Activated CD4-positive, alpha-beta memory T cell treated with anti-CD3 and anti-CD28 coated beads for 36 hours (primary cell): Measurements from ENCODE around the gene GPR35. TPM values are rescaled to one million over a fixed set of nuclear protein-coding genes. Genes with fewer than 3 reads are reported as not detected.

Experiments used
- CTCF ChIA-PET: fragments of 350-600 bp; sonication (Branson Sonifier 250); formaldehyde crosslinking; loops from one replicate; lab custom pipeline; 2021; ENCODE audit warnings: antibody characterized with exemption, inconsistent platforms; lab: Charles Lee
- POLR2A ChIA-PET: fragments of 350-600 bp; sonication (Branson Sonifier 250); formaldehyde crosslinking; loops from one replicate; lab custom pipeline; 2021; ENCODE audit warnings: antibody characterized with exemption; lab: Charles Lee
- DNase-seq: peaks from one replicate; pipeline ENCODE4 v3.0.0-alpha.2; 2020
- H3K27ac Mint-ChIP-seq: one replicate; pipeline ENCODE4 v1.8.0; 2021; ENCODE audit warnings: mixed read lengths
- H3K27me3 Mint-ChIP-seq: one replicate; pipeline ENCODE4 v1.8.0; 2021; ENCODE audit warnings: mixed read lengths
- H3K36me3 Mint-ChIP-seq: one replicate; pipeline ENCODE4 v1.8.0; 2021; ENCODE audit warnings: mixed read lengths
- H3K4me1 Mint-ChIP-seq: one replicate; pipeline ENCODE4 v1.8.0; 2021; ENCODE audit warnings: low read depth, mixed read lengths
- H3K4me3 Mint-ChIP-seq: one replicate; pipeline ENCODE4 v1.8.0; 2021; ENCODE audit warnings: mild to moderate bottlenecking, mixed read lengths
- H3K9me3 Mint-ChIP-seq: one replicate; pipeline ENCODE4 v1.8.0; 2021; ENCODE audit warnings: mixed read lengths
- intact Hi-C: fragments of 100-400 bp; cut with micrococcal nuclease; formaldehyde crosslinking; loops from one replicate; pipeline ENCODE4 v1.15.1; 2023
- total RNA-seq, 2 experiments: library from RNA; stranded (reverse); gene quantifications; one replicate each; pipeline ENCODE4 v1.2.3, GENCODE V29; 2021

GPR35 gene
- total RNA-seq, 2 experiments from 2014 or later = 3.4 to 4.7 TPM

GRCh38 chr2:240597419-240598181, 27.7 kb upstream of the GPR35 start:
- no peak for DNase-seq
- ChIA-PET CTCF (no interaction called here), POLR2A (no interaction called here)
- Mint-ChIP-seq H3K4me3 (no peak overlapping the region), H3K27ac (no peak overlapping the region), H3K36me3 (peaks cover 2% of the 10 kb centered on the region), H3K27me3 (no peaks in the 10 kb centered on the region), H3K4me1 (no peaks in the 10 kb centered on the region), H3K9me3 (no peaks in the 10 kb centered on the region)
- intact Hi-C loops = no loop called here

- H3K9me3 Mint-ChIP-seq = no peaks in the 10 kb centered on the region
- ChIA-PET CTCF (no interaction called here), POLR2A (no interaction called here)
- H3K4me1 Mint-ChIP-seq = no peaks in the 10 kb centered on the region
- H3K36me3 Mint-ChIP-seq = peaks cover 2% of the 10 kb centered on the region
- DNase-seq = no peak
- no peaks in the 10 kb centered on the region for H3K27me3 Mint-ChIP-seq
- intact Hi-C loops = no loop called here
- no peak overlapping the region for H3K4me3 Mint-ChIP-seq
- no peak overlapping the region for H3K27ac Mint-ChIP-seq
Observed at GRCh38 chr2:240598311-240598911, 26.9 kb upstream of the GPR35 start.

- Mint-ChIP-seq H3K4me1 (no peaks in the 10 kb centered on the region), H3K27ac (no peak overlapping the region), H3K27me3 (no peaks in the 10 kb centered on the region), H3K36me3 (peaks cover 2% of the 10 kb centered on the region), H3K9me3 (no peaks in the 10 kb centered on the region), H3K4me3 (no peak overlapping the region)
- POLR2A ChIA-PET = no interaction called here
- intact Hi-C loops = no loop called here
- CTCF ChIA-PET = no interaction called here
- no peak for DNase-seq
Observed at GRCh38 chr2:240599141-240599583, 26.1 kb upstream of the GPR35 start.

GRCh38 chr2:240600451-240600961, 24.8 kb upstream of the GPR35 start:
- Mint-ChIP-seq H3K27me3 (no peaks in the 10 kb centered on the region), H3K4me1 (no peaks in the 10 kb centered on the region), H3K36me3 (peaks cover 2% of the 10 kb centered on the region), H3K27ac (no peak overlapping the region), H3K4me3 (no peak overlapping the region), H3K9me3 (no peaks in the 10 kb centered on the region)
- intact Hi-C loops = no loop called here
- no peak for DNase-seq
- CTCF ChIA-PET = no interaction called here
- POLR2A ChIA-PET = no interaction called here

- CTCF ChIA-PET = no interaction called here
- Mint-ChIP-seq H3K4me1 (no peaks in the 10 kb centered on the region), H3K36me3 (peaks cover 2% of the 10 kb centered on the region), H3K9me3 (no peaks in the 10 kb centered on the region), H3K27me3 (no peaks in the 10 kb centered on the region), H3K27ac (no peak overlapping the region), H3K4me3 (no peak overlapping the region)
- DNase-seq = no peak
- intact Hi-C loops = no loop called here
- POLR2A ChIA-PET = no interaction called here
Observed at GRCh38 chr2:240601061-240601830, 24.0 kb upstream of the GPR35 start.

- no peaks in the 10 kb centered on the region for H3K27me3 Mint-ChIP-seq
- intact Hi-C loops = no loop called here
- no peak overlapping the region for H3K4me3 Mint-ChIP-seq
- ChIA-PET POLR2A (no interaction called here), CTCF (no interaction called here)
- H3K27ac Mint-ChIP-seq = no peak overlapping the region
- peaks cover 2% of the 10 kb centered on the region for H3K36me3 Mint-ChIP-seq
- DNase-seq = no peak
- H3K9me3 Mint-ChIP-seq = no peaks in the 10 kb centered on the region
- no peaks in the 10 kb centered on the region for H3K4me1 Mint-ChIP-seq
Observed at GRCh38 chr2:240601831-240602160, 23.5 kb upstream of the GPR35 start.

GRCh38 chr2:240602266-240603050, 22.8 kb upstream of the GPR35 start:
- H3K9me3 Mint-ChIP-seq = no peaks in the 10 kb centered on the region
- intact Hi-C loops = no loop called here
- H3K36me3 Mint-ChIP-seq = peaks cover 2% of the 10 kb centered on the region
- H3K4me1 Mint-ChIP-seq = no peaks in the 10 kb centered on the region
- no peak overlapping the region for H3K4me3 Mint-ChIP-seq
- no peak overlapping the region for H3K27ac Mint-ChIP-seq
- POLR2A ChIA-PET = no interaction called here
- DNase-seq = no peak
- CTCF ChIA-PET = no interaction called here
- no peaks in the 10 kb centered on the region for H3K27me3 Mint-ChIP-seq

- Mint-ChIP-seq H3K27me3 (no peaks in the 10 kb centered on the region), H3K4me1 (no peaks in the 10 kb centered on the region), H3K27ac (no peak overlapping the region), H3K4me3 (no peak overlapping the region), H3K9me3 (no peaks in the 10 kb centered on the region), H3K36me3 (peaks cover 2% of the 10 kb centered on the region)
- DNase-seq = no peak
- ChIA-PET CTCF (no interaction called here), POLR2A (no interaction called here)
- intact Hi-C loops = no loop called here
Observed at GRCh38 chr2:240603081-240603835, 22.0 kb upstream of the GPR35 start.

- H3K36me3 Mint-ChIP-seq = peaks cover 2% of the 10 kb centered on the region
- H3K9me3 Mint-ChIP-seq = no peaks in the 10 kb centered on the region
- H3K4me3 Mint-ChIP-seq = no peak overlapping the region
- ChIA-PET CTCF (no interaction called here), POLR2A (no interaction called here)
- H3K27ac Mint-ChIP-seq = no peak overlapping the region
- peaks cover under 1% of the 10 kb centered on the region for H3K4me1 Mint-ChIP-seq
- intact Hi-C loops = no loop called here
- DNase-seq = no peak
- H3K27me3 Mint-ChIP-seq = no peaks in the 10 kb centered on the region
Observed at GRCh38 chr2:240603846-240604245, 21.4 kb upstream of the GPR35 start.

- H3K4me3 Mint-ChIP-seq = no peak overlapping the region
- H3K4me1 Mint-ChIP-seq = peaks cover 3% of the 10 kb centered on the region
- peaks cover 2% of the 10 kb centered on the region for H3K36me3 Mint-ChIP-seq
- ChIA-PET CTCF (no interaction called here), POLR2A (no interaction called here)
- H3K27me3 Mint-ChIP-seq = no peaks in the 10 kb centered on the region
- no peak for DNase-seq
- H3K9me3 Mint-ChIP-seq = no peaks in the 10 kb centered on the region
- H3K27ac Mint-ChIP-seq = no peak overlapping the region
- intact Hi-C loops = no loop called here
Observed at GRCh38 chr2:240604291-240604938, 20.9 kb upstream of the GPR35 start.
